ENCODE data around the gene PRICKLE1. TPM values are rescaled to one million over a fixed set of nuclear protein-coding genes. Genes with fewer than 3 reads are reported as not detected.
A peak's percentile ranks its signal among the peaks of the same experiment; 100 is the strongest.

The PRICKLE1 gene
- polyA plus RNA-seq (2013, experiment 1 of 2), result 19.5 TPM
- polyA plus RNA-seq (2013, experiment 2 of 2), result 16.2 TPM

- H3K27me3 ChIP-seq (ENCODE audit: insufficient read depth, low read length), result peaks cover 50% of the 10 kb centered on the region
- H3K9me3 ChIP-seq (ENCODE audit: insufficient read depth, low read depth, low read length), result no peaks in the 10 kb centered on the region
- no peak within 1 kb of the TSS for H3K27ac ChIP-seq (ENCODE audit: low read depth, low read length)
- peak within 1 kb of the TSS; percentile 71 for H3K9ac ChIP-seq (ENCODE audit: low read depth, low read length)
- peak within 1 kb of the TSS; percentile 79 for H3K4me3 ChIP-seq (ENCODE audit: low read length)
- H3K4me1 ChIP-seq (ENCODE audit: insufficient read depth, low read length), result peaks cover 11% of the 10 kb centered on the region; the same call in 1 of the 2 replicates
- WGBS, result under 1% methylated on average over 105 of the region's 107 CpGs
- no peaks in the 10 kb centered on the region for H3K36me3 ChIP-seq (ENCODE audit: insufficient read depth, low read length)
These were observed at the start of gene PRICKLE1 for GRCh38 chr12:42589465-42590329. Gene PRICKLE1, minus strand, starts transcription at chr12:42589746. Its CDS starts 117,230 bp downstream, at chr12:42472516.

- H3K27me3 ChIP-seq (ENCODE audit: insufficient read depth, low read length), result no peaks in the 10 kb centered on the region
These were observed 49.2 kb upstream of the PRICKLE1 start for GRCh38 chr12:42638697-42639096.

DNA sequence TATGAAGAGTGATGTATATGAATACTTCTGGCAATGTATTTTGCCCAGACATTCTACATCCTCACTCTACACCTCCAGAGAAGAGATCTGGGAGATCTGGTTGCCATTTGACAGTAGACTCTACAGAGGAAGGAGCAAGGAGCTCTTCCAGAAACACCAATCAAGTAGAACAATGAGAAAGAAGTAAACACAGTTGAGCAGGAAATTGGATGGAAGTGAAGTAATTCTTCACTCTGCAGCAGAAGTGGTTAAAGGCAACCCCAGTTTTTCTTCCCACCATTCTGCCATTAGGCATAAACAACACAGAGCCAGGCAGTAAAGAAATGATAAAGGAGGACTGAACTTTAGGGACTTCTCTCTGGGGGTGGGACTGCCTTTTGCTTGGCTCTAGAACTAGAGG is 48.5 kb upstream of the PRICKLE1 start:
- H3K9me3 ChIP-seq (ENCODE audit: insufficient read depth, low read depth, low read length), result no peaks in the 10 kb centered on the region
- H3K27me3 ChIP-seq (ENCODE audit: insufficient read depth, low read length), result no peaks in the 10 kb centered on the region
- H3K36me3 ChIP-seq (ENCODE audit: insufficient read depth, low read length), result no peaks in the 10 kb centered on the region
- H3K27ac ChIP-seq (ENCODE audit: low read depth, low read length), result no peak overlapping the region
- 0 out of 2 replicates have a peak, but pooled peaks cover 3% of the 10 kb centered on the region for H3K4me1 ChIP-seq (ENCODE audit: insufficient read depth, low read length)
- no peak overlapping the region for H3K4me3 ChIP-seq (ENCODE audit: low read length)
- H3K9ac ChIP-seq (ENCODE audit: low read depth, low read length), result no peak overlapping the region

More at GRCh38 chr12:42638697-42639096, 49.2 kb upstream of the PRICKLE1 start:
- no peak overlapping the region for H3K9ac ChIP-seq (ENCODE audit: low read depth, low read length)
- H3K9me3 ChIP-seq (ENCODE audit: insufficient read depth, low read depth, low read length), result no peaks in the 10 kb centered on the region
- H3K36me3 ChIP-seq (ENCODE audit: insufficient read depth, low read length), result no peaks in the 10 kb centered on the region
- 0 out of 2 replicates have a peak, but pooled peaks cover 3% of the 10 kb centered on the region for H3K4me1 ChIP-seq (ENCODE audit: insufficient read depth, low read length)
- WGBS, result 92% methylated on average over 4 of the region's 4 CpGs
- H3K27ac ChIP-seq (ENCODE audit: low read depth, low read length), result no peak overlapping the region
- H3K4me3 ChIP-seq (ENCODE audit: low read length), result no peak overlapping the region

GRCh38 chr12:42636993-42637392 is 47.4 kb upstream of the PRICKLE1 start:
- H3K9me3 ChIP-seq (ENCODE audit: insufficient read depth, low read depth, low read length), result no peaks in the 10 kb centered on the region
- no peak overlapping the region for H3K9ac ChIP-seq (ENCODE audit: low read depth, low read length)
- H3K4me1 ChIP-seq (ENCODE audit: insufficient read depth, low read length), result 0 out of 2 replicates have a peak, but pooled peaks cover 3% of the 10 kb centered on the region
- H3K36me3 ChIP-seq (ENCODE audit: insufficient read depth, low read length), result no peaks in the 10 kb centered on the region
- 97% methylated on average over 21 of the region's 21 CpGs for WGBS
- H3K27ac ChIP-seq (ENCODE audit: low read depth, low read length), result no peak overlapping the region
- no peak overlapping the region for H3K4me3 ChIP-seq (ENCODE audit: low read length)
- no peaks in the 10 kb centered on the region for H3K27me3 ChIP-seq (ENCODE audit: insufficient read depth, low read length)

DNA sequence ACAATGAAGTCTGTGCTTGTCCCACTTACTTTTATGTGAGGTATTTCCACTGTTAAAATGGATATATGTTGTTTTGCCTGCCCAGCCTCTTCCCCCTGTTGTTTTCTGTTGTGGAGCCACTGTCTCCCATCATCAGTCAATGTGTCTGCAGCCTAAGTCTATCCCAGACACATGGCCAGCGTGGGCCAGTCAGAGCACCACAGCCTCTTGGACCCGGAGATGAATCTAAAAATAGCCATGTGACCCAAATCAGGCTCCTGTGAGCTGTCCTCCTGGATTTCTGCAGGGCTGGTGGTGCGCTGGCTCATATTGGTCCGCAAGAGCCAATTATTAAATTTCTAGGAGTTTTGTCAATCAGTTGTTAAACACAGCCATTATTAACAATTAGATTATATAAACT is 44.0 kb upstream of the PRICKLE1 start:
- Histone ChIP-seq H3K4me3 (ENCODE audit: low read length) (no peak overlapping the region), H3K36me3 (ENCODE audit: insufficient read depth, low read length) (no peaks in the 10 kb centered on the region), H3K4me1 (ENCODE audit: insufficient read depth, low read length) (no peaks in the 10 kb centered on the region), H3K27me3 (ENCODE audit: insufficient read depth, low read length) (no peaks in the 10 kb centered on the region), H3K9ac (ENCODE audit: low read depth, low read length) (no peak overlapping the region), H3K27ac (ENCODE audit: low read depth, low read length) (no peak overlapping the region), H3K9me3 (ENCODE audit: insufficient read depth, low read depth, low read length) (no peaks in the 10 kb centered on the region)
- WGBS, result 97% methylated on average over 4 of the region's 4 CpGs

GRCh38 chr12:42631513-42631912 is 42.0 kb upstream of the PRICKLE1 start:
- no peaks in the 10 kb centered on the region for H3K4me1 ChIP-seq (ENCODE audit: insufficient read depth, low read length)
- no peak overlapping the region for H3K4me3 ChIP-seq (ENCODE audit: low read length)
- H3K36me3 ChIP-seq (ENCODE audit: insufficient read depth, low read length), result no peaks in the 10 kb centered on the region
- no peak overlapping the region for H3K27ac ChIP-seq (ENCODE audit: low read depth, low read length)
- no peak overlapping the region for H3K9ac ChIP-seq (ENCODE audit: low read depth, low read length)
- no peaks in the 10 kb centered on the region for H3K27me3 ChIP-seq (ENCODE audit: insufficient read depth, low read length)
- 100% methylated on average over 1 of the region's 1 CpG for WGBS
- H3K9me3 ChIP-seq (ENCODE audit: insufficient read depth, low read depth, low read length), result no peaks in the 10 kb centered on the region

DNA sequence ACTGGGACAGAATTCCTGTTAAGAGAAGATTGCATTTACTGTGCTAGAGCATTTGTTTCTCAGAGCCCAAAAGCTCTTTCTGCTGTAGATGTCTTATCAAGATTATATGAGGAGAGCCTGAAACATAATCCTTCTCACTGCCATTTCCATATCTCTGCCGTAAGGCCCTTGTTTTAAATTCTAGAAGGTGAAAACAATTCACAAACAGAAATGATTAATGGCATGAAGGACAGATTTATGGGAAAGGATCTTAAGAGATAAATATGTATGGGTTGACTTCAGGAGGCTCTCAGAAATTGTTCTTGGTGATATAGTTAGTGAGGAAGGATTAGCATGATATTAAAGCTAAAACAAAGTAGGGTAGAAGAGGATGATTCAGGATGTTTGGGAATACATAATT is 40.8 kb upstream of the PRICKLE1 start:
- H3K27me3 ChIP-seq (ENCODE audit: insufficient read depth, low read length), result no peaks in the 10 kb centered on the region
- no peak overlapping the region for H3K9ac ChIP-seq (ENCODE audit: low read depth, low read length)
- H3K4me3 ChIP-seq (ENCODE audit: low read length), result no peak overlapping the region
- WGBS, result no CpG with 5 or more reads among the region's 1 CpG
- H3K27ac ChIP-seq (ENCODE audit: low read depth, low read length), result no peak overlapping the region
- no peaks in the 10 kb centered on the region for H3K4me1 ChIP-seq (ENCODE audit: insufficient read depth, low read length)
- H3K36me3 ChIP-seq (ENCODE audit: insufficient read depth, low read length), result no peaks in the 10 kb centered on the region
- no peaks in the 10 kb centered on the region for H3K9me3 ChIP-seq (ENCODE audit: insufficient read depth, low read depth, low read length)

DNA sequence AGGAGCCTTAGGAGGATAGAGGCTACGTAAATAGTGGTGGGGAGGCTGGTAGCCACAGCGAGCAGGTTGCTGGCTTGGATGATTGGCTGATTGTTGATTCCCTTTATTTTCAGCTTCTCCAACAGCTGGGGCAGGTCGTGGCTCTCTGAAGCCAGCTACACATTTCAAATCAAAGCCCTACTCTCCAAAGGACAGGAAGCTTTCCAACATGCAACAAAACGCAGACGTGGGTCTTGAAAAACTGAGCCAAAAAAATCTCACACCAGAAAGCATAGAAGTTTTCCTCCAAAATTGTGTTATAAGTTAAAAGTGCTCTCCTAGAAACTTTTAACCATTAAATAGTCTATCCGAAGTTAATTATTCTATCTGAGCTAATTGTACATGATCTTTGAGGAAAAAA is 37.6 kb upstream of the PRICKLE1 start:
- Histone ChIP-seq H3K9ac (ENCODE audit: low read depth, low read length) (no peak overlapping the region), H3K27me3 (ENCODE audit: insufficient read depth, low read length) (no peaks in the 10 kb centered on the region), H3K36me3 (ENCODE audit: insufficient read depth, low read length) (no peaks in the 10 kb centered on the region), H3K27ac (ENCODE audit: low read depth, low read length) (no peak overlapping the region), H3K9me3 (ENCODE audit: insufficient read depth, low read depth, low read length) (no peaks in the 10 kb centered on the region), H3K4me3 (ENCODE audit: low read length) (no peak overlapping the region), H3K4me1 (ENCODE audit: insufficient read depth, low read length) (no peaks in the 10 kb centered on the region; the same call in 1 of the 2 replicates)
- WGBS, result 80% methylated on average over 5 of the region's 6 CpGs

DNA sequence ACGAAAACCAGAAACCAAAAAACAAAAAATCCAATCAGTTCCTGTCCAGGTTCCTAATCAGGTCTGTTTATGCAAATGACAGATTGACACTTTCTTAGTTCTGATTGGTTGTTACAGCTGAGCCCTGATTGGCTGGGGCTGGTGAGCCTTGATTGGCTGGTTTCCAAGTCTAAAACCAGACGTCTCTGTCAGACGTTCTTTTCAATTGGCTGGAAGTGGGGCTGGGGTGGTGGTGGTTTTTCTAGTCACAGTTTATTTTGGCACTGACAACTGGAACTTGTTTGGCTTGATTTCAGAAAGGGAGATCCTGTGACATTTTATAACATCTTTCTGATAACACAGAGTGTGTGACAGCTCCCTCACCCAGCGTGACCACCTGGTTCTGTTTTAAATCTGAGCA is 36.1 kb upstream of the PRICKLE1 start:
- no peaks in the 10 kb centered on the region; the same call in 1 of the 2 replicates for H3K4me1 ChIP-seq (ENCODE audit: insufficient read depth, low read length)
- no peak overlapping the region for H3K9ac ChIP-seq (ENCODE audit: low read depth, low read length)
- H3K27me3 ChIP-seq (ENCODE audit: insufficient read depth, low read length), result no peaks in the 10 kb centered on the region
- no peaks in the 10 kb centered on the region for H3K9me3 ChIP-seq (ENCODE audit: insufficient read depth, low read depth, low read length)
- H3K4me3 ChIP-seq (ENCODE audit: low read length), result no peak overlapping the region
- no peaks in the 10 kb centered on the region for H3K36me3 ChIP-seq (ENCODE audit: insufficient read depth, low read length)
- 94% methylated on average over 4 of the region's 4 CpGs for WGBS
- no peak overlapping the region for H3K27ac ChIP-seq (ENCODE audit: low read depth, low read length)

DNA sequence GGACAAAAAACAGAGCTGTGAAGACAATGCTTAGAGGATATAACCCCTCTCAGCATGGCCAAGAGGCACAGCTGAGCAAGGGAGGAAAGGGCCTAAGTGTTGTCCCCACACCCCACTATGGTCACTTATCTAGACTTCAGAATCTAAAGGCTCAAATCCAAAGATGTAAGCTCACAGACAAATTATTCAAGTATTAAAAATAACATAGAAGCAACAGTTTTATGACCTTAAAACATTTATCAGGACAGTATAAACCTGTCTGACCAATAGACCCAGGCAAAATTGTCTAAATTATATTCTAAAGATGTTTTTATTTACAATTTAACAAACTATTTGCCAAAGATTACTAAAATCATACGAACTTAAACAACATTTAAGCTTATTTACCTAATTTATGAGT is 28.1 kb upstream of the PRICKLE1 start:
- Histone ChIP-seq H3K9me3 (ENCODE audit: insufficient read depth, low read depth, low read length) (peaks cover 15% of the 10 kb centered on the region), H3K9ac (ENCODE audit: low read depth, low read length) (no peak overlapping the region), H3K27me3 (ENCODE audit: insufficient read depth, low read length) (no peaks in the 10 kb centered on the region), H3K36me3 (ENCODE audit: insufficient read depth, low read length) (no peaks in the 10 kb centered on the region), H3K4me1 (ENCODE audit: insufficient read depth, low read length) (no peaks in the 10 kb centered on the region), H3K27ac (ENCODE audit: low read depth, low read length) (no peak overlapping the region), H3K4me3 (ENCODE audit: low read length) (no peak overlapping the region)
- WGBS, result no CpG with 5 or more reads among the region's 1 CpG

GRCh38 chr12:42615006-42615405 is 25.5 kb upstream of the PRICKLE1 start:
- no peaks in the 10 kb centered on the region for H3K36me3 ChIP-seq (ENCODE audit: insufficient read depth, low read length)
- no peak overlapping the region for H3K27ac ChIP-seq (ENCODE audit: low read depth, low read length)
- 93% methylated on average over 2 of the region's 3 CpGs for WGBS
- H3K9ac ChIP-seq (ENCODE audit: low read depth, low read length), result no peak overlapping the region
- H3K27me3 ChIP-seq (ENCODE audit: insufficient read depth, low read length), result no peaks in the 10 kb centered on the region
- H3K4me3 ChIP-seq (ENCODE audit: low read length), result no peak overlapping the region
- H3K9me3 ChIP-seq (ENCODE audit: insufficient read depth, low read depth, low read length), result peaks cover 15% of the 10 kb centered on the region
- no peaks in the 10 kb centered on the region for H3K4me1 ChIP-seq (ENCODE audit: insufficient read depth, low read length)

All from HUES64 (cell line).